GOT3 (cell line): ENCODE results near the gene FMNL1.

Experiments
- DNase-seq: peaks from one replicate; lab custom pipeline; 2025; ENCODE audit warnings: mixed read lengths; lab: John Stamatoyannopoulos, UW

Gene FMNL1

GRCh38 chr17:45258981-45259380 lies 37.3 kb downstream of the FMNL1 start:
- DNase-seq, result no peak

- no peak for DNase-seq
These were observed 38.6 kb downstream of the FMNL1 start for GRCh38 chr17:45260204-45260783.

GRCh38 chr17:45261577-45262515 lies 40.2 kb downstream of the FMNL1 start, which contains the start of gene SPATA32:
Gene SPATA32 (minus strand): TSS chr17:45262094. CDS start chr17:45262016, 78 bp downstream.
- no peak for DNase-seq

- no peak for DNase-seq
These were observed 41.1 kb downstream of the FMNL1 start for GRCh38 chr17:45262516-45263476.

GRCh38 chr17:45263477-45263860 lies 41.8 kb downstream of the FMNL1 start:
- no peak for DNase-seq

GRCh38 chr17:45264430-45264829 lies 42.7 kb downstream of the FMNL1 start:
- DNase-seq, result no peak

- DNase-seq, result no peak
These were observed 43.3 kb downstream of the FMNL1 start for GRCh38 chr17:45264988-45265387.

GRCh38 chr17:45265821-45266220 lies 44.1 kb downstream of the FMNL1 start:
- DNase-seq, result peak; percentile 34

- no peak for DNase-seq
These were observed 44.8 kb downstream of the FMNL1 start for GRCh38 chr17:45266372-45266926.

- DNase-seq, result no peak
These were observed 45.9 kb downstream of the FMNL1 start for GRCh38 chr17:45267436-45268055.

- DNase-seq, result no peak
These were observed 48.2 kb downstream of the FMNL1 start for GRCh38 chr17:45269912-45270311.

- no peak for DNase-seq
These were observed 49.2 kb downstream of the FMNL1 start for GRCh38 chr17:45270828-45271418.

- no peak for DNase-seq
These were observed 49.9 kb downstream of the FMNL1 start for GRCh38 chr17:45271603-45272002.

GRCh38 chr17:45273551-45273957 lies 51.9 kb downstream of the FMNL1 start:
- no peak for DNase-seq

- DNase-seq, result no peak
These were observed 52.3 kb downstream of the FMNL1 start for GRCh38 chr17:45274033-45274432.

- DNase-seq, result no peak
These were observed 54.3 kb downstream of the FMNL1 start for GRCh38 chr17:45276031-45276430.

GRCh38 chr17:45277216-45277849 lies 55.6 kb downstream of the FMNL1 start:
- DNase-seq, result no peak

- no peak for DNase-seq
These were observed 56.3 kb downstream of the FMNL1 start for GRCh38 chr17:45277992-45278391.

GRCh38 chr17:45279898-45280297 lies 58.2 kb downstream of the FMNL1 start:
- DNase-seq, result no peak
